Body of pancreas (tissue), 4 donors: ENCODE measurements around the gene CSNK1A1.

ENCODE experiments used
- CTCF ChIP-seq, 7 experiments: fragments of 450-650 bp in 4 of 7; fragments of 200-600 bp in 3 of 7; sonication (generic) in 3 of 7; IDR thresholded peaks; one replicate each; pipeline ENCODE4 v1.5.1; 2016 to 2019; ENCODE audit warnings: antibody characterized with exemption in 7 of 7
- POLR2A ChIP-seq, 3 donors: fragments of 450-650 bp; IDR thresholded peaks; one replicate each; pipeline ENCODE4 v1.6.1; 2016; ENCODE audit warnings: antibody characterized with exemption in 3 of 3, mild to moderate bottlenecking in 2 of 3

- TF ChIP-seq CTCF (IDR thresholded peaks at IDR 0.05): no peak
- TF ChIP-seq POLR2A (IDR thresholded peaks at IDR 0.05): no peak
Measured at GRCh38 chr5:149487672-149488071, 63.6 kb downstream of the CSNK1A1 start.
